Activated naive CD4-positive, alpha-beta T cell treated with anti-CD3 and anti-CD28 coated beads, Interleukin-2, amount 10 ng/mL, durations not matched to agents 7 days and 5 days (primary cell): ENCODE data around the gene PLCH2.

ENCODE experiments used
- CTCF ChIA-PET: fragments of 350-600 bp; sonication (Branson Sonifier 250); formaldehyde crosslinking; loops from one replicate; lab custom pipeline; 2021; ENCODE audit warnings: antibody characterized with exemption; lab: Charles Lee
- DNase-seq: peaks from one replicate; pipeline ENCODE4 v3.0.0-alpha.2; 2020
- H3K27ac Mint-ChIP-seq: one replicate; pipeline ENCODE4 v1.8.0; 2021; ENCODE audit warnings: mild to moderate bottlenecking, moderate library complexity, mixed read lengths
- H3K27me3 Mint-ChIP-seq: one replicate; pipeline ENCODE4 v1.8.0; 2021; ENCODE audit warnings: mild to moderate bottlenecking, mixed read lengths
- H3K36me3 Mint-ChIP-seq: one replicate; pipeline ENCODE4 v1.8.0; 2021; ENCODE audit warnings: mixed read lengths
- H3K4me1 Mint-ChIP-seq: one replicate; pipeline ENCODE4 v1.8.0; 2021; ENCODE audit warnings: mixed read lengths
- H3K4me3 Mint-ChIP-seq: one replicate; pipeline ENCODE4 v1.8.0; 2021; ENCODE audit warnings: mild to moderate bottlenecking, moderate library complexity, mixed read lengths
- H3K9me3 Mint-ChIP-seq: one replicate; pipeline ENCODE4 v1.8.0; 2021; ENCODE audit warnings: mixed read lengths

Gene PLCH2, protein sequence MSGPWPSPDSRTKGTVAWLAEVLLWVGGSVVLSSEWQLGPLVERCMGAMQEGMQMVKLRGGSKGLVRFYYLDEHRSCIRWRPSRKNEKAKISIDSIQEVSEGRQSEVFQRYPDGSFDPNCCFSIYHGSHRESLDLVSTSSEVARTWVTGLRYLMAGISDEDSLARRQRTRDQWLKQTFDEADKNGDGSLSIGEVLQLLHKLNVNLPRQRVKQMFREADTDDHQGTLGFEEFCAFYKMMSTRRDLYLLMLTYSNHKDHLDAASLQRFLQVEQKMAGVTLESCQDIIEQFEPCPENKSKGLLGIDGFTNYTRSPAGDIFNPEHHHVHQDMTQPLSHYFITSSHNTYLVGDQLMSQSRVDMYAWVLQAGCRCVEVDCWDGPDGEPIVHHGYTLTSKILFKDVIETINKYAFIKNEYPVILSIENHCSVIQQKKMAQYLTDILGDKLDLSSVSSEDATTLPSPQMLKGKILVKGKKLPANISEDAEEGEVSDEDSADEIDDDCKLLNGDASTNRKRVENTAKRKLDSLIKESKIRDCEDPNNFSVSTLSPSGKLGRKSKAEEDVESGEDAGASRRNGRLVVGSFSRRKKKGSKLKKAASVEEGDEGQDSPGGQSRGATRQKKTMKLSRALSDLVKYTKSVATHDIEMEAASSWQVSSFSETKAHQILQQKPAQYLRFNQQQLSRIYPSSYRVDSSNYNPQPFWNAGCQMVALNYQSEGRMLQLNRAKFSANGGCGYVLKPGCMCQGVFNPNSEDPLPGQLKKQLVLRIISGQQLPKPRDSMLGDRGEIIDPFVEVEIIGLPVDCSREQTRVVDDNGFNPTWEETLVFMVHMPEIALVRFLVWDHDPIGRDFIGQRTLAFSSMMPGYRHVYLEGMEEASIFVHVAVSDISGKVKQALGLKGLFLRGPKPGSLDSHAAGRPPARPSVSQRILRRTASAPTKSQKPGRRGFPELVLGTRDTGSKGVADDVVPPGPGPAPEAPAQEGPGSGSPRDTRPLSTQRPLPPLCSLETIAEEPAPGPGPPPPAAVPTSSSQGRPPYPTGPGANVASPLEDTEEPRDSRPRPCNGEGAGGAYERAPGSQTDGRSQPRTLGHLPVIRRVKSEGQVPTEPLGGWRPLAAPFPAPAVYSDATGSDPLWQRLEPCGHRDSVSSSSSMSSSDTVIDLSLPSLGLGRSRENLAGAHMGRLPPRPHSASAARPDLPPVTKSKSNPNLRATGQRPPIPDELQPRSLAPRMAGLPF (N-terminal part only)

GRCh38 chr1:2476061-2476999 is at the start of gene PLCH2:
PLCH2 (plus strand) TSS chr1:2476289; CDS start chr1:2476589, 300 bp downstream.
- Mint-ChIP-seq H3K9me3 (no peaks in the 10 kb centered on the region), H3K4me3 (no peak within 1 kb of the TSS), H3K4me1 (no peaks in the 10 kb centered on the region), H3K27me3 (no peaks in the 10 kb centered on the region), H3K27ac (no peak within 1 kb of the TSS), H3K36me3 (no peaks in the 10 kb centered on the region)
- DNase-seq = no peak
- CTCF ChIA-PET = no interaction called here

- Mint-ChIP-seq H3K36me3 (peaks cover 1% of the 10 kb centered on the region), H3K4me3 (no peak overlapping the region), H3K9me3 (peaks cover 14% of the 10 kb centered on the region), H3K4me1 (no peaks in the 10 kb centered on the region), H3K27ac (no peak overlapping the region), H3K27me3 (peaks cover 33% of the 10 kb centered on the region)
- CTCF ChIA-PET = interaction anchor here (1.5 kb wide), 1 partner anchor 11 kb away, joined by 3 read pairs; no protein-coding TSS in a partner anchor
- DNase-seq = no peak
These were observed 49.5 kb upstream of the PLCH2 start for GRCh38 chr1:2426540-2426939.

GRCh38 chr1:2427051-2427450 is 49.0 kb upstream of the PLCH2 start:
- no peak overlapping the region for H3K4me3 Mint-ChIP-seq
- no peaks in the 10 kb centered on the region for H3K4me1 Mint-ChIP-seq
- H3K27ac Mint-ChIP-seq = no peak overlapping the region
- peaks cover 14% of the 10 kb centered on the region for H3K9me3 Mint-ChIP-seq
- CTCF ChIA-PET = interaction anchor here (1.5 kb wide), 1 partner anchor 11 kb away, joined by 3 read pairs; no protein-coding TSS in a partner anchor
- DNase-seq = no peak
- peaks cover 33% of the 10 kb centered on the region for H3K27me3 Mint-ChIP-seq
- peaks cover 1% of the 10 kb centered on the region for H3K36me3 Mint-ChIP-seq

DNA sequence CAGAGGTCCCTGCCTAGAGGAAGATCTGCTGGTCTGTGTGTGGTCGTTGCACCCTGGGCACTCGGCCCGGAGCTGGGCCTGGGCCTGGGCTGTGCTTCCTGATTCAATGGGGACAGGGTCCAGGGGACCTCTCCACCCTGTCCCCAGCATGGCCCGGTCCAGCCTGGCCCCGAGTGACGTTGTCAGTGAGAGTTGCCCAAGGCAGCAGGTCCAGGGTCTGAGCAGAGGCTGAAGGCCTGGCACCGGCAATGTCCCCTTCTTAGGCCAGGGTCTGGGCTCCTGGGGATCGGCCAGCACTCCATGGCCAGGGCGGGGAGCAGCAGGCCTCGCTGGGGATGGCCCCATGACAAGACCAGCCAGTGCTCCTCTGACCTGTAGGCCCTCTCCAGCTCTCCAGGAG is 48.1 kb upstream of the PLCH2 start:
- Mint-ChIP-seq H3K9me3 (peaks cover 12% of the 10 kb centered on the region), H3K27ac (no peak overlapping the region), H3K36me3 (peaks cover 1% of the 10 kb centered on the region), H3K27me3 (peaks cover 26% of the 10 kb centered on the region), H3K4me1 (no peaks in the 10 kb centered on the region), H3K4me3 (no peak overlapping the region)
- CTCF ChIA-PET = interaction anchor here (1.5 kb wide), 1 partner anchor 12 kb away, joined by 3 read pairs; no protein-coding TSS in a partner anchor
- DNase-seq = no peak

DNA sequence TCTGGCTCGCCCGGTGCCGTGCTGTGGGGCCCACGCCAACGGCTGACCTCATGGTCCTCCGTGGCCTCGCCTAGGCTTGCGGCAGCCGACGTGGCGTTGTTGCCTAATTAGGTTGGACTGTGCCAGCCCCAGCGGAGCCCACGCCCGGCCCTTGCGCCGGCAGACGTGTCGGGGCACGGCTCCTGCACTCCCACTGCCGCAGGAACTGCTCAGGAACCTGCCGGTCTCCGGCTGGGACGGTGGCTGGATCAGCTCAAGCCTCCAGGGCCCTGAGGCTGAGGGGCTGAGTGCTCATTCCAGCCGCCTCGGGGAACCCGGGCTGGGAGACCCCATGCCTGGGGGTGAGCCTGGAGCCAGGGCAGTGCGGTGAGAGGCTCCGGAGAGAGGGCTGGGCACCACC is 47.6 kb upstream of the PLCH2 start:
- Mint-ChIP-seq H3K27ac (no peak overlapping the region), H3K9me3 (peaks cover 9% of the 10 kb centered on the region), H3K4me1 (no peaks in the 10 kb centered on the region), H3K27me3 (peaks cover 21% of the 10 kb centered on the region), H3K36me3 (peaks cover 1% of the 10 kb centered on the region), H3K4me3 (no peak overlapping the region)
- CTCF ChIA-PET = no interaction called here
- DNase-seq = no peak

- no peak overlapping the region for H3K27ac Mint-ChIP-seq
- H3K36me3 Mint-ChIP-seq = no peaks in the 10 kb centered on the region
- H3K27me3 Mint-ChIP-seq = peaks cover 24% of the 10 kb centered on the region
- H3K4me3 Mint-ChIP-seq = no peak overlapping the region
- no peaks in the 10 kb centered on the region for H3K4me1 Mint-ChIP-seq
- CTCF ChIA-PET = interaction anchor here (0.7 to 1.2 kb wide), 4 partner anchors 14 to 119 kb away, joined by 3 to 4 read pairs (median 3); no protein-coding TSS in a partner anchor
- H3K9me3 Mint-ChIP-seq = peaks cover 5% of the 10 kb centered on the region
- no peak for DNase-seq
These were observed 46.1 kb upstream of the PLCH2 start for GRCh38 chr1:2429780-2430591.

DNA sequence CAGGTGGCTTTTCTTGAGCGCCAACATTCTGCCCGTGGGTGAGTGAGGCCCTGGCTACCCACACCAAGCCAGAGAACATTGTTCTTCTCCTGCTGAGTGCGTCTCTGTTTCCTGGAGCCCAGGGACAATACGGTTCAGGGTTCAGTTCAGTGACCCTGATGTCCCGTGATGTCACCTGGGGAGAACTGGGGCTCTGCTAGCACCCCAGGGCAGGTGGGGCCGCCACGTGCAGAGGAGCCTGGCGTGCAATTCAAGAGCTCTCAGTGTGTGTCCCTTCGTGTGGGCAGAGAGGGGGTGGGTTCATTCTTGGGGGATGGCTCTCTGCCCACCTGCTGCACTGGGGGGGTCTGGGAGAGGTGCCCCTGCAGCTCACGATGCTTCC is 45.5 kb upstream of the PLCH2 start:
- no peak overlapping the region for H3K27ac Mint-ChIP-seq
- no peaks in the 10 kb centered on the region for H3K4me1 Mint-ChIP-seq
- H3K27me3 Mint-ChIP-seq = peaks cover 25% of the 10 kb centered on the region
- H3K9me3 Mint-ChIP-seq = peaks cover 5% of the 10 kb centered on the region
- CTCF ChIA-PET = interaction anchor here (1.2 kb wide), 1 partner anchor 14 kb away, joined by 3 read pairs; no protein-coding TSS in a partner anchor
- DNase-seq = no peak
- H3K36me3 Mint-ChIP-seq = no peaks in the 10 kb centered on the region
- H3K4me3 Mint-ChIP-seq = no peak overlapping the region

DNA sequence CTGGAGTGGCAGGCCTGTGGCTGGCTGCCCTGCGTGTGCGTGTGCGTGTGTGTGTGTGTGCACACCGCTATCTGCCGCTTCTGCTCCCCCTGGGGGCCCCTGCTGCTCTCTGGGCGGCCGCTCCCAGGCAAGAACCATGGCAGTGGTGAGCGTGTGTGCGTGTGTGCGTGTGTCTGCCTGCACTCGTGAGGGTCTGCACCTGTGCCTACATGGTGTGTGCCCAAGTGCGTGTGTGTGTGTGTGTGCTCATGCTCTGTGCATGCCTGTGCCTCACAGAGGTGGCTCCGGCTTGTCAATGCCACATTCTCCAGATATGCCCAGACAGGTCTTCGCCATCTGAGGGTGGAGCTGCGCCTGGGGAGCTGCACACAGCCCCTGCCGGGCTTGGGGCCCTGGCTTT is 45.0 kb upstream of the PLCH2 start:
- Mint-ChIP-seq H3K4me3 (no peak overlapping the region), H3K4me1 (no peaks in the 10 kb centered on the region), H3K27me3 (peaks cover 25% of the 10 kb centered on the region), H3K27ac (no peak overlapping the region), H3K9me3 (peaks cover 5% of the 10 kb centered on the region), H3K36me3 (no peaks in the 10 kb centered on the region)
- CTCF ChIA-PET = interaction anchor here (1.2 kb wide), 1 partner anchor 15 kb away, joined by 3 read pairs; no protein-coding TSS in a partner anchor
- no peak for DNase-seq

- Mint-ChIP-seq H3K27me3 (peaks cover 25% of the 10 kb centered on the region), H3K4me1 (no peaks in the 10 kb centered on the region), H3K9me3 (peaks cover 5% of the 10 kb centered on the region), H3K36me3 (no peaks in the 10 kb centered on the region), H3K27ac (no peak overlapping the region), H3K4me3 (no peak overlapping the region)
- no peak for DNase-seq
- CTCF ChIA-PET = no interaction called here
These were observed 44.6 kb upstream of the PLCH2 start for GRCh38 chr1:2431518-2431917.

DNA sequence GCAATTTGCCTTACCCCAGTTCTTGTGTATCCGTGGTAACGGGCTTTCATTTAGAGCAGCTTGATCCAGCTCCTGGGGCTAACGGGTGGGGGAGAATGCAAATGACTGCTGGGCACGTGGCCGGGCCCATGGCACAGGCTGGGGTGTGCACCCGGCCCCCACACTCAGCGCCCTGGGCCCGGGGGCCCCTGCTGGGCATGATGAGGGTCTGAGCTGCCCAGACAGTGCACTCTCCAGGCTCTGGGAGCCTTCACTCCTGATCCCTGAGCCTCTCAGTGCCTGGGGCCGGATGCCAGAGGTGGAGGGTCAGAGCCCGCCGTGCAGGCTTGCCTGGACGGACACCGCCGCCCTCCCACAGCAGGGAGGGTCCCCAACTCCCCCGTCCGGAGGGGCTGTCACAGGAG is 43.6 kb upstream of the PLCH2 start:
- Mint-ChIP-seq H3K27ac (no peak overlapping the region), H3K9me3 (peaks cover 5% of the 10 kb centered on the region), H3K4me3 (no peak overlapping the region), H3K36me3 (no peaks in the 10 kb centered on the region), H3K4me1 (no peaks in the 10 kb centered on the region), H3K27me3 (peaks cover 28% of the 10 kb centered on the region)
- DNase-seq = no peak
- CTCF ChIA-PET = no interaction called here

DNA sequence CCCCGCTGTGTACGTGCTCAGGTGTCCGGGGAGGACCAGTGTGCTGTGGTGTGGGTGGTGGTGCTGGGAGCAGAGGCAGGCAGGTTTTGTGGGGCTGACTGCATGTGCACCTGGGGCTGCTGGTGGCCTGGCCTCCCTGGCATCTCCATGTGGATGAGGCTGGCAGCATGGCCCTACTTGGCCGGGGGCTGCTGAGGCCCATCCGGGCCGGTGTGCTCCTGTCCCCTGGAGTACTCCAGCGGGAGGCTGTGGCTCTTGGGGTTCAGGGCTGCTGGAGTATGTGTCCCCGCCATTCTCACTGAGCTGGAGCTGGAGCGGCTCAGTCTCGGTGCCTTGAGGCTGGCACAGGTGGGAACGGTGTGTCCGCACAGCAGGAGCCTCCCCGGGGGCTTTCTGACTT is 42.9 kb upstream of the PLCH2 start:
- CTCF ChIA-PET = no interaction called here
- no peaks in the 10 kb centered on the region for H3K36me3 Mint-ChIP-seq
- DNase-seq = no peak
- no peak overlapping the region for H3K27ac Mint-ChIP-seq
- no peaks in the 10 kb centered on the region for H3K4me1 Mint-ChIP-seq
- peaks cover 29% of the 10 kb centered on the region for H3K27me3 Mint-ChIP-seq
- H3K4me3 Mint-ChIP-seq = no peak overlapping the region
- peaks cover 5% of the 10 kb centered on the region for H3K9me3 Mint-ChIP-seq

DNA sequence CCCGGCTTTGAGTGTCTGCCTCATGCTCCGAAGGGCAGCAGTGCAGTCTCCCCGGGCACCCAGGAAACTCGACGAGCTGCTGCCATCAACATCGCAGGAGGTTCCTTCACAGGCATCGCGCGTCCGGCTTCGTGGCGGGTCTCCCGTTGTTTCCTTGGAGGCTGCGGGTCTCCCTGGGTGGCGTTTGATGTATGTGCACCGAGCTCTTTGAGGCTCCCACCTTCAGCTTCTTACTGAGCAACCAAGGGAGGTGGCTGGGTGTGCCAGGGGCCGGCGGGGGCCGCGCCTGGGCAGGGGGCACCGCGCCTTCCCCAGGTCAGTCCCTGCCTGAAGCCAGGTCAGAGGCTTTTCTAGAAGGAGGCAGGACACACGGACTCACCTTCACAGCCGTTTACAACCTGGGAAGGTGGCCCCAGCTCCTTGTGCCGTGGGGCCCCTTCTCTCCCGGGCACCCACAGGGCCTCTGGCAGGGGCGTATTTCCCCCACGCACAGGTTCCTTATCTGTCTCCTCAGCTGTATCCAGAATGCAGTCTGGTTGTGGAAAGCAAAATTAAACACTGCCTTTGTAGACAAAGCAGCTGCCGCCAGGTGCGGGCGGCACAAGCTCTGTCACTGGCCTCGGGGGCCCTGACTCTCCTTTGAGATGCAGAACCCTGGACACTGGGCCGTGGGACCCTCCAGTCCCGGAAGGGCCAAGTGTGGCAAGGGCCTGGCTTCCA is 42.0 kb upstream of the PLCH2 start:
- Mint-ChIP-seq H3K27me3 (peaks cover 29% of the 10 kb centered on the region), H3K4me3 (no peak overlapping the region), H3K4me1 (no peaks in the 10 kb centered on the region), H3K36me3 (no peaks in the 10 kb centered on the region), H3K9me3 (peaks cover 5% of the 10 kb centered on the region), H3K27ac (no peak overlapping the region)
- CTCF ChIA-PET = no interaction called here
- DNase-seq = no peak
